Measurements from ENCODE around the gene CEP72. TPM values are rescaled to one million over a fixed set of nuclear protein-coding genes. Genes with fewer than 3 reads are reported as not detected.

Gene CEP72
- total RNA-seq, 2 donors from 2014 or later = 35.6 to 36.5 TPM

GRCh38 chr5:665956-666711, 54.0 kb downstream of the CEP72 start:
- Histone ChIP-seq H3K36me3 (ENCODE audit: control insufficient read depth, insufficient read depth, low read length) (peaks cover 13% of the 10 kb centered on the region), H3K27ac (ENCODE audit: low read depth, low read length) (no peak overlapping the region), H3K27me3 (ENCODE audit: control insufficient read depth, insufficient read depth, low read length, poor library complexity, severe bottlenecking) (no peaks in the 10 kb centered on the region), H3K9me3 (ENCODE audit: control insufficient read depth, low read length) (no peaks in the 10 kb centered on the region), H3K4me3 (ENCODE audit: low read length) (no peak overlapping the region), H3K9ac (ENCODE audit: extremely low read depth, low read length, poor library complexity, severe bottlenecking) (no peak overlapping the region), H3K4me1 (ENCODE audit: control insufficient read depth, insufficient read depth, low read length) (no peaks in the 10 kb centered on the region)
- DNase-seq = no peak
- Mint-ChIP-seq H3K36me3 (ENCODE audit: low read depth) (peaks cover 31% of the 10 kb centered on the region), H3K4me1 (no peaks in the 10 kb centered on the region), H3K4me3 (no peak overlapping the region), H3K27ac (no peak overlapping the region), H3K27me3 (ENCODE audit: insufficient read depth) (no peaks in the 10 kb centered on the region), H3K9me3 (no peaks in the 10 kb centered on the region)
- WGBS, 2 experiments (ENCODE audit: insufficient coverage in 1 of 2, insufficient read length in 1 of 2) = 96 to 97% methylated on average over 17 to 40 of the region's 40 CpGs
- TF ChIP-seq CTCF (conservative IDR thresholded peaks at IDR 0.05) = no peak

- H3K4me1 Mint-ChIP-seq = no peaks in the 10 kb centered on the region
- Histone ChIP-seq H3K4me1 (ENCODE audit: control insufficient read depth, insufficient read depth, low read length) (peaks cover under 1% of the 10 kb centered on the region), H3K9ac (ENCODE audit: extremely low read depth, low read length, poor library complexity, severe bottlenecking) (no peak overlapping the region), H3K36me3 (ENCODE audit: control insufficient read depth, insufficient read depth, low read length) (peaks cover 11% of the 10 kb centered on the region), H3K9me3 (ENCODE audit: control insufficient read depth, low read length) (no peaks in the 10 kb centered on the region), H3K4me3 (ENCODE audit: low read length) (no peak overlapping the region), H3K27me3 (ENCODE audit: control insufficient read depth, insufficient read depth, low read length, poor library complexity, severe bottlenecking) (no peaks in the 10 kb centered on the region), H3K27ac (ENCODE audit: low read depth, low read length) (no peak overlapping the region)
- 94 to 96% methylated on average over 11 to 13 of the region's 13 CpGs for WGBS, 2 experiments (ENCODE audit: insufficient coverage in 1 of 2, insufficient read length in 1 of 2)
- no peaks in the 10 kb centered on the region for H3K27me3 Mint-ChIP-seq (ENCODE audit: insufficient read depth)
- H3K27ac Mint-ChIP-seq = no peak overlapping the region
- TF ChIP-seq CTCF (conservative IDR thresholded peaks at IDR 0.05) = no peak
- H3K9me3 Mint-ChIP-seq = no peaks in the 10 kb centered on the region
- H3K4me3 Mint-ChIP-seq = no peak overlapping the region
- no peak for DNase-seq
- H3K36me3 Mint-ChIP-seq (ENCODE audit: low read depth) = peaks cover 26% of the 10 kb centered on the region
These were observed 54.8 kb downstream of the CEP72 start for GRCh38 chr5:666816-667498.

GRCh38 chr5:668283-668995, 56.3 kb downstream of the CEP72 start:
- Histone ChIP-seq H3K27me3 (ENCODE audit: control insufficient read depth, insufficient read depth, low read length, poor library complexity, severe bottlenecking) (no peaks in the 10 kb centered on the region), H3K9ac (ENCODE audit: extremely low read depth, low read length, poor library complexity, severe bottlenecking) (no peak overlapping the region), H3K36me3 (ENCODE audit: control insufficient read depth, insufficient read depth, low read length) (peaks cover 11% of the 10 kb centered on the region), H3K4me1 (ENCODE audit: control insufficient read depth, insufficient read depth, low read length) (peaks cover 13% of the 10 kb centered on the region), H3K4me3 (ENCODE audit: low read length) (no peak overlapping the region), H3K27ac (ENCODE audit: low read depth, low read length) (no peak overlapping the region), H3K9me3 (ENCODE audit: control insufficient read depth, low read length) (no peaks in the 10 kb centered on the region)
- DNase-seq = no peak
- no peaks in the 10 kb centered on the region for H3K9me3 Mint-ChIP-seq
- H3K27me3 Mint-ChIP-seq (ENCODE audit: insufficient read depth) = peaks cover 6% of the 10 kb centered on the region
- no peak overlapping the region for H3K4me3 Mint-ChIP-seq
- peaks cover 22% of the 10 kb centered on the region for H3K36me3 Mint-ChIP-seq (ENCODE audit: low read depth)
- H3K27ac Mint-ChIP-seq = no peak overlapping the region
- TF ChIP-seq CTCF (conservative IDR thresholded peaks at IDR 0.05) = no peak
- whole genome bisulfite sequencing, 2 experiments (ENCODE audit: insufficient coverage in 1 of 2, insufficient read length in 1 of 2) = 93% methylated on average over 39 to 44 of the region's 44 CpGs
- peaks cover 6% of the 10 kb centered on the region for H3K4me1 Mint-ChIP-seq

Measured in endodermal cell (in vitro differentiated cells).